Hepatocyte (in vitro differentiated cells): ENCODE results near the gene USP37. TPM values are rescaled to one million over a fixed set of nuclear protein-coding genes. Genes with fewer than 3 reads are reported as not detected.
"Not testable (repeated sequence)": the region's sequence is repeated elsewhere in the genome, so short reads cannot be mapped to it uniquely, and the experiment has no call there.

Source experiments
- DNase-seq: peaks from one replicate; pipeline ENCODE4 v3.0.0-alpha.2; 2016; ENCODE audit warnings: low spot score
- H2AFZ ChIP-seq: fragments of 200-600 bp; sonication (generic); 2 replicates; pipeline ENCODE4 v1.6.0; 2016; ENCODE audit warnings: antibody characterized with exemption, mild to moderate bottlenecking
- H3K27ac ChIP-seq: fragments of 200-600 bp; sonication (generic); 2 replicates; pipeline ENCODE4 v1.5.1; 2016; ENCODE audit warnings: mild to moderate bottlenecking
- H3K27me3 ChIP-seq: fragments of 200-600 bp; sonication (generic); 2 replicates; pipeline ENCODE4 v1.6.1; 2016
- H3K36me3 ChIP-seq: fragments of 200-600 bp; sonication (generic); replicated peaks from 2 replicates; pipeline ENCODE4 v1.5.1; 2016; ENCODE audit warnings: low read depth; ENCODE audit not compliant: insufficient read depth
- H3K4me1 ChIP-seq: fragments of 200-600 bp; sonication (generic); 2 replicates; pipeline ENCODE4 v1.5.1; 2016; ENCODE audit warnings: mild to moderate bottlenecking, moderate library complexity; ENCODE audit not compliant: insufficient read depth
- H3K4me2 ChIP-seq: fragments of 200-600 bp; sonication (generic); 2 replicates; pipeline ENCODE4 v1.6.0; 2016
- H3K4me3 ChIP-seq: fragments of 200-600 bp; sonication (generic); 2 replicates; pipeline ENCODE4 v1.5.1; 2016; ENCODE audit warnings: mild to moderate bottlenecking
- H3K79me2 ChIP-seq: fragments of 200-600 bp; sonication (generic); 2 replicates; pipeline ENCODE4 v1.6.0; 2017; ENCODE audit warnings: mild to moderate bottlenecking
- H3K9me2 ChIP-seq: fragments of 200-600 bp; sonication (generic); replicated peaks from 2 replicates; pipeline ENCODE4 v1.6.0; 2017; ENCODE audit warnings: mild to moderate bottlenecking; ENCODE audit not compliant: insufficient read depth
- H3K9me3 ChIP-seq: fragments of 200-600 bp; sonication (generic); 2 replicates; pipeline ENCODE4 v1.5.1; 2016; ENCODE audit warnings: low read depth, mild to moderate bottlenecking
- H4K20me1 ChIP-seq: fragments of 200-600 bp; sonication (generic); 2 replicates; pipeline ENCODE4 v1.6.0; 2016; ENCODE audit warnings: mild to moderate bottlenecking; ENCODE audit not compliant: insufficient read depth, poor library complexity, severe bottlenecking
- EZH2 ChIP-seq: fragments of 200-600 bp; sonication (generic); IDR thresholded peaks from 2 replicates; pipeline ENCODE4 v1.6.1; 2016; ENCODE audit warnings: antibody characterized with exemption, mild to moderate bottlenecking, borderline replicate concordance
- EZH2phosphoT487 ChIP-seq: fragments of 200-600 bp; sonication (generic); IDR thresholded peaks from one replicate; pipeline ENCODE4 v1.6.1; 2018; ENCODE audit warnings: antibody characterized with exemption, mild to moderate bottlenecking, low read depth, moderate library complexity; ENCODE audit not compliant: unreplicated experiment, severe bottlenecking
- WGBS: methylation state at CpG from one replicate; pipeline ENCODE4 v1.1.6; 2016; ENCODE audit warnings: low lambda C conversion rate; ENCODE audit errors: missing lambda C conversion rate; 5-methylcytosine and 5-hydroxymethylcytosine counted together
- polyA plus RNA-seq: library from polyadenylated mRNA; unstranded; fragments of >200 nt; fragmentation: Nextera tagmentation; extraction: Ambion mirVana; gene quantifications from 2 replicates; pipeline ENCODE4 v1.2.1, GENCODE V29; 2016
- total RNA-seq: library from RNA; depleted of rRNA; stranded (reverse); fragments of >200 nt; gene quantifications from 2 replicates; pipeline ENCODE4 v1.2.3, GENCODE V29; 2014
- TF ChIP-seq, protein P1 (sequence below): fragments of 200-600 bp; sonication (generic); IDR thresholded peaks from 2 replicates; pipeline ENCODE4 v1.5.1; 2016; ENCODE audit warnings: antibody characterized with exemption, mild to moderate bottlenecking; ENCODE audit not compliant: poor library complexity

The USP37 gene
- total and polyA plus RNA-seq, 2 experiments from 2014 or later = 5.7 to 10.2 TPM

DNA sequence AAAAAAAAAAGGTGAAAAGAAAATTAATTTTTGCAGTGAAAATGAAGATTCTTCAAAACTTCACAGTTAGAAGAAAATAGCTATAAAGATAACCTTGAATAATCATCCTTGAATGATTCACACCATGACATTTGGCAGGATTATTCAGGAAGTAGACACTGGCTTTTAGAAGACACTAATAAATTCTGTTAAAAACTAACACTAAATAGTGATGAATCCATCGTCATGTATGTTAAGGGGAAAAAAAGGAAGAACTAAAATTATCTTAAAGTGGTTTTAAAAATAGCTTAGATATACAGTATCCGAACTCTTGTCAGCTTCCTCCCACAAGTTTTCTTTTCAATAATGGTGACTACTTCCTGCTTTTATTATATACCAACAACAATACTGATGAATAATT is 10.2 kb downstream of the USP37 start:
- WGBS = 99% methylated on average over 2 of the region's 2 CpGs
- H3K27ac ChIP-seq = no peak overlapping the region
- no peak overlapping the region for H3K4me2 ChIP-seq
- TF ChIP-seq EZH2phosphoT487 = no peak
- H3K4me3 ChIP-seq = no peak overlapping the region
- no peaks in the 10 kb centered on the region for H3K4me1 ChIP-seq
- peaks cover 11% of the 10 kb centered on the region for H3K79me2 ChIP-seq
- H2AFZ ChIP-seq = no peak overlapping the region
- H3K36me3 ChIP-seq = peaks cover 5% of the 10 kb centered on the region
- no peaks in the 10 kb centered on the region for H3K9me2 ChIP-seq
- no peaks in the 10 kb centered on the region for H3K27me3 ChIP-seq
- no peaks in the 10 kb centered on the region for H4K20me1 ChIP-seq
- no peaks in the 10 kb centered on the region for H3K9me3 ChIP-seq
- no peak for DNase-seq

DNA sequence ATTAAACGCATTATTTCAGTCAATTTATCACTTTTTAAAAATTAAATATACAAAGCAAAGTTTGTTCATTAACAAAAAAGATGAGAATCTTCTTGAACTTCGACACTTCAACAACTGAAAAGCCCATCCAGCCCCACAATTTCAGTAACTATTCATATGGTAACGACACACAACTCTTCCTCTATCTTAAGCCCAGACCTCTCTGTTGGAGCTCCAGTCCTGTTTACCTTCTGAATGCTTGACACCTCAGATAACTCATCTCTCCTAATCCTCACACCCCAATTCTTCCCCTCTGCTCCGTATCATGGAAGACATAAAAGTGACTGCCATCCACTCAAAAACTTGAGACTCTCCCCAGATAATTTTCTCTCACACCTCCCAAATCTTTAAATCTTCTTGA is 12.6 kb downstream of the USP37 start:
- H3K4me1 ChIP-seq = no peaks in the 10 kb centered on the region
- DNase-seq = no peak
- H3K27me3 ChIP-seq = no peaks in the 10 kb centered on the region
- H4K20me1 ChIP-seq = no peaks in the 10 kb centered on the region
- TF ChIP-seq, protein P1, sequence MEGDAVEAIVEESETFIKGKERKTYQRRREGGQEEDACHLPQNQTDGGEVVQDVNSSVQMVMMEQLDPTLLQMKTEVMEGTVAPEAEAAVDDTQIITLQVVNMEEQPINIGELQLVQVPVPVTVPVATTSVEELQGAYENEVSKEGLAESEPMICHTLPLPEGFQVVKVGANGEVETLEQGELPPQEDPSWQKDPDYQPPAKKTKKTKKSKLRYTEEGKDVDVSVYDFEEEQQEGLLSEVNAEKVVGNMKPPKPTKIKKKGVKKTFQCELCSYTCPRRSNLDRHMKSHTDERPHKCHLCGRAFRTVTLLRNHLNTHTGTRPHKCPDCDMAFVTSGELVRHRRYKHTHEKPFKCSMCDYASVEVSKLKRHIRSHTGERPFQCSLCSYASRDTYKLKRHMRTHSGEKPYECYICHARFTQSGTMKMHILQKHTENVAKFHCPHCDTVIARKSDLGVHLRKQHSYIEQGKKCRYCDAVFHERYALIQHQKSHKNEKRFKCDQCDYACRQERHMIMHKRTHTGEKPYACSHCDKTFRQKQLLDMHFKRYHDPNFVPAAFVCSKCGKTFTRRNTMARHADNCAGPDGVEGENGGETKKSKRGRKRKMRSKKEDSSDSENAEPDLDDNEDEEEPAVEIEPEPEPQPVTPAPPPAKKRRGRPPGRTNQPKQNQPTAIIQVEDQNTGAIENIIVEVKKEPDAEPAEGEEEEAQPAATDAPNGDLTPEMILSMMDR = no peak
- TF ChIP-seq EZH2 (no peak), EZH2phosphoT487 (no peak)
- H3K9me3 ChIP-seq = no peaks in the 10 kb centered on the region
- no peak overlapping the region for H2AFZ ChIP-seq
- H3K4me3 ChIP-seq = no peak overlapping the region
- peaks cover 3% of the 10 kb centered on the region for H3K79me2 ChIP-seq
- H3K36me3 ChIP-seq = peaks cover 5% of the 10 kb centered on the region
- no peak overlapping the region for H3K4me2 ChIP-seq
- 64% methylated on average over 4 of the region's 4 CpGs for WGBS
- H3K9me2 ChIP-seq = no peaks in the 10 kb centered on the region
- no peak overlapping the region for H3K27ac ChIP-seq

DNA sequence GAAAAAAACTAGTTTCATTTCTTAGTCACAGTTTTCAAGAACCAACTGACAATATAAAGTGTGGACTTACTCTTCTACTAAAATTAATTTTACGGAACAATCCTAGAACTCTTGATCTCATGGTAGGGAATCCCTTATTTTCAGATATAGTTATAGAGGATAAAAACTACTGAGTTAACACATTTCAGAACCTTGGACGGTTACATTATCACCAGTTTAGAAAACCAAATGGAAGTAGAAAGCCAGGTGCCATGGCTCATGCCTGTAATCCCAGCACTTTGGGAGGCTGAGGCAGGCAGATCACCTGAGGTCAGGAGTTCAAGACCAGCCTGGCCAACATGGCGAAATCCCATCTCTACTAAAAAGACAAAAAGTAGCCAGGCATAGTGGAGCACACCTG is 13.9 kb downstream of the USP37 start:
- H3K36me3 ChIP-seq, H3K4me3 ChIP-seq, H3K79me2 ChIP-seq, H4K20me1 ChIP-seq, H3K9me2 ChIP-seq, H3K9me3 ChIP-seq, H3K4me1 ChIP-seq, DNase-seq, H2AFZ ChIP-seq, H3K4me2 ChIP-seq, H3K27me3 ChIP-seq, H3K27ac ChIP-seq: not testable (repeated sequence)
- 97% methylated on average over 3 of the region's 3 CpGs for WGBS

DNA sequence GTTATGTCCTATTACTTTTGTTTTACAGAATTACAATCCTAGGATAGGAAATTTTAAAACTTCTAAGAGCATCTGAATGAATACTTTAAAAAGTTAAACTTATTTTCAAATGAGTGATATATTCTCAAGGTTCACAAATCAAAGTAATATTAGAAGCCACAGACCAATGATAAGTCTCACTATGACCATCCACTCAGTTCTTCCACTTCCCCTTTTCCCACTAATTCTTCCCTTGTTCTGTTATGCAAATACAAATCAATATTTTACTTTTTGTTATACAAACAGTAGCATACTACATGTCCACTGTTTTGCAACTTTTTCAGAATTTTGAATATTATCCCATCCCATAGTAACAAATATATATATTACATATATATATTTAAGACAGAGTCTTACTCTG is 20.2 kb downstream of the USP37 start:
- no peak overlapping the region for H2AFZ ChIP-seq
- DNase-seq = no peak

More for the DNA sequence above, 20.2 kb downstream of the USP37 start:
- Histone ChIP-seq H3K36me3 (peaks cover under 1% of the 10 kb centered on the region), H3K9me3 (no peaks in the 10 kb centered on the region), H3K4me1 (no peaks in the 10 kb centered on the region), H4K20me1 (no peaks in the 10 kb centered on the region), H3K27me3 (no peaks in the 10 kb centered on the region), H3K4me3 (no peak overlapping the region), H3K4me2 (no peak overlapping the region), H3K27ac (no peak overlapping the region), H3K9me2 (no peaks in the 10 kb centered on the region), H3K79me2 (no peaks in the 10 kb centered on the region)
- TF ChIP-seq, protein P1 = no peak
- TF ChIP-seq EZH2phosphoT487 = no peak
- TF ChIP-seq EZH2 = no peak
